Measurements from ENCODE around the gene HLA-DPB1. TPM values are rescaled to one million over a fixed set of nuclear protein-coding genes. Genes with fewer than 3 reads are reported as not detected.
"Not testable (repeated sequence)": the region's sequence is repeated elsewhere in the genome, so short reads cannot be mapped to it uniquely, and the experiment has no call there.

The HLA-DPB1 gene
- total RNA-seq, 1 donor from 2014 or later, result 11.8 TPM

GRCh38 chr6:33091957-33092356 is 16.2 kb downstream of the HLA-DPB1 start:
- H3K36me3 Mint-ChIP-seq (ENCODE audit: low read depth), result no peaks in the 10 kb centered on the region
- DNase-seq (ENCODE audit: low spot score), result peak; percentile 32
- peaks cover 17% of the 10 kb centered on the region for H3K27me3 Mint-ChIP-seq (ENCODE audit: low read depth)
- no peaks in the 10 kb centered on the region for H3K9me3 Mint-ChIP-seq
- no peaks in the 10 kb centered on the region for H3K4me1 Mint-ChIP-seq (ENCODE audit: low read depth)
- H3K4me3 Mint-ChIP-seq (ENCODE audit: low read depth), result no peak overlapping the region
- no peak overlapping the region for H3K27ac Mint-ChIP-seq
- intact Hi-C loops (cut with micrococcal nuclease), result no loop called here

GRCh38 chr6:33092385-33092784 is 16.6 kb downstream of the HLA-DPB1 start:
- no peak for DNase-seq (ENCODE audit: low spot score)
- Mint-ChIP-seq H3K4me3 (ENCODE audit: low read depth) (no peak overlapping the region), H3K27ac (no peak overlapping the region), H3K4me1 (ENCODE audit: low read depth) (no peaks in the 10 kb centered on the region), H3K9me3 (peaks cover 3% of the 10 kb centered on the region), H3K27me3 (ENCODE audit: low read depth) (peaks cover 18% of the 10 kb centered on the region), H3K36me3 (ENCODE audit: low read depth) (no peaks in the 10 kb centered on the region)
- intact Hi-C loops (cut with micrococcal nuclease), result no loop called here

GRCh38 chr6:33093855-33094254 is 18.1 kb downstream of the HLA-DPB1 start:
- no peaks in the 10 kb centered on the region for H3K36me3 Mint-ChIP-seq (ENCODE audit: low read depth)
- no peaks in the 10 kb centered on the region for H3K4me1 Mint-ChIP-seq (ENCODE audit: low read depth)
- H3K4me3 Mint-ChIP-seq (ENCODE audit: low read depth), result no peak overlapping the region
- peaks cover 9% of the 10 kb centered on the region for H3K9me3 Mint-ChIP-seq
- H3K27ac Mint-ChIP-seq, result no peak overlapping the region
- peaks cover 29% of the 10 kb centered on the region for H3K27me3 Mint-ChIP-seq (ENCODE audit: low read depth)
- intact Hi-C loops (cut with micrococcal nuclease), result no loop called here
- no peak for DNase-seq (ENCODE audit: low spot score)

- no peak overlapping the region for H3K4me3 Mint-ChIP-seq (ENCODE audit: low read depth)
- no peaks in the 10 kb centered on the region for H3K4me1 Mint-ChIP-seq (ENCODE audit: low read depth)
- no peak overlapping the region for H3K27ac Mint-ChIP-seq
- peaks cover 3% of the 10 kb centered on the region for H3K36me3 Mint-ChIP-seq (ENCODE audit: low read depth)
- H3K27me3 Mint-ChIP-seq (ENCODE audit: low read depth), result peaks cover 32% of the 10 kb centered on the region
- intact Hi-C loops (cut with micrococcal nuclease), result no loop called here
- H3K9me3 Mint-ChIP-seq, result peaks cover 25% of the 10 kb centered on the region
- DNase-seq (ENCODE audit: low spot score), result no peak
Observed at GRCh38 chr6:33095681-33096080, 19.9 kb downstream of the HLA-DPB1 start.

DNA sequence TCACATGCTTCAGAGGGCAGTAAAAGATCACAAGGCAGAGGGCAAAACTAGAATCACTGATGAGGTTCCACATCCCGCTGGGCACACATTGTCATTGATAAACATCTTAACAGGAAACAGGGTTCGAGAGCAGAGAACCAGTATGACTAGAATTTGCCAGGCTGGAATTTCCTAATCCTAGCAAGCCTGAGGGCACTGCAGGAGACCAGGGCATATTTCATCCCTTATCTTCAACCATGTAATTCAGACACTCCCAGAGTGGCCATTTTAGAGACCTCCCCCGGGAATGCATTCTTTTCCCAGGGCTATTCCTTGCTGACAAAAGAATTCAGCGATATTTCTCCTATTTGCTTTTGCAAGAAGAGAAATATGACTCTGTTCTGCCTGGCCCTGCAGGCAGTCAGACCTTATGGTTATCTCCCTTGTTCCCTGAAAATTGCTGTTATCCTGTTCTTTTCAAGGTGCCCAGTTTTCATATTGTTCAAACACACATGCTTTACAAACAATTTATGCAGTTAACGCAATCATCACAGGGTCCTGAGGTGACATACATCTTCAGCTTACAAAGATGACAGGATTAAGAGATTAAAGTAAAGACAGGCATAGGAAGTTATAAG is 25.4 kb downstream of the HLA-DPB1 start:
- H3K4me1 Mint-ChIP-seq (ENCODE audit: low read depth); H3K27ac Mint-ChIP-seq; H3K4me3 Mint-ChIP-seq (ENCODE audit: low read depth); intact Hi-C loops (cut with micrococcal nuclease); DNase-seq (ENCODE audit: low spot score); H3K36me3 Mint-ChIP-seq (ENCODE audit: low read depth): not testable (repeated sequence)
- peaks cover 49% of the 10 kb centered on the region for H3K9me3 Mint-ChIP-seq
- peaks cover 44% of the 10 kb centered on the region for H3K27me3 Mint-ChIP-seq (ENCODE audit: low read depth)

DNA sequence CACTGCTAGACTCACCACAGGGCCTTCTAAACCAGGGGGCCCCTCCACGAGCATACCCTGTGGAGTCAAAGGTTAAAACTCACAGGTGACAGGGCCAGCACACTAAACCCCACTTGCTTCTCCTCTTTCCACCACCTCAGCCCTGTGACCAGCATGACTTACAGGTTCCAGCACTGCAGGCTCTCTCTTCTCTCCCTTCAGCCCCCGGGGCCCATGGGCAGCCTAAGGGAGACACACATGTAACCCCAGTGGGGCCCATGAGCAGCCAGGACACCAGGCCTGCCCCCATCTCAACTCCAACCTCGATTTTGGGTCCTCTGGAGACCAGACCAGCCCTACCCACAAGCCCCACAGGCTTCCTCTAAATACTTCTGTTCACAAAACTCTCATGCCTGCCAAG is 28.0 kb downstream of the HLA-DPB1 start:
- intact Hi-C loops (cut with micrococcal nuclease), result no loop called here
- DNase-seq (ENCODE audit: low spot score), result no peak
- peaks cover 3% of the 10 kb centered on the region for H3K36me3 Mint-ChIP-seq (ENCODE audit: low read depth)
- H3K27ac Mint-ChIP-seq, result no peak overlapping the region
- peaks cover 40% of the 10 kb centered on the region for H3K9me3 Mint-ChIP-seq
- H3K27me3 Mint-ChIP-seq (ENCODE audit: low read depth), result peaks cover 54% of the 10 kb centered on the region
- no peak overlapping the region for H3K4me3 Mint-ChIP-seq (ENCODE audit: low read depth)
- no peaks in the 10 kb centered on the region for H3K4me1 Mint-ChIP-seq (ENCODE audit: low read depth)

DNA sequence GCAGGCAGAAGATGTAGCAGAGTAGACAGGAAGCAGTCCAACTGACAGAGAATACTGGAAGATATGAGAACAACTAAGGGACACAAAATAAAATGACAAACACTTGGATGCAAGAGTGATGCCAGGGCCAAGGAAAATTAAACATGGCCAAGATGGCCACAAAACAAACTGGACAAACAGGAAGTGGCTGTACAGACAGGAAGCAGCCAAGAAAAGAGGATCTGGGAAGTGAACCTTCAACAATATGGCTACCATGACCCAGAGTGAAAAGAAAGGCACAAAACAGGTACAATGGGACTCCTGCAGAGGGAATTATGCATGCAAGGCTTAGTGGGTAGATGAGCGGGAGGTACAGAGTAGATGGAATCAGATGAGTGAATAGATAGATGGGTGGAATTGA is 29.1 kb downstream of the HLA-DPB1 start:
- DNase-seq (ENCODE audit: low spot score), result no peak
- H3K36me3 Mint-ChIP-seq (ENCODE audit: low read depth), result no peaks in the 10 kb centered on the region
- H3K27ac Mint-ChIP-seq, result no peak overlapping the region
- H3K27me3 Mint-ChIP-seq (ENCODE audit: low read depth), result peaks cover 54% of the 10 kb centered on the region
- no peak overlapping the region for H3K4me3 Mint-ChIP-seq (ENCODE audit: low read depth)
- intact Hi-C loops (cut with micrococcal nuclease), result no loop called here
- peaks cover 32% of the 10 kb centered on the region for H3K9me3 Mint-ChIP-seq
- H3K4me1 Mint-ChIP-seq (ENCODE audit: low read depth), result no peaks in the 10 kb centered on the region

DNA sequence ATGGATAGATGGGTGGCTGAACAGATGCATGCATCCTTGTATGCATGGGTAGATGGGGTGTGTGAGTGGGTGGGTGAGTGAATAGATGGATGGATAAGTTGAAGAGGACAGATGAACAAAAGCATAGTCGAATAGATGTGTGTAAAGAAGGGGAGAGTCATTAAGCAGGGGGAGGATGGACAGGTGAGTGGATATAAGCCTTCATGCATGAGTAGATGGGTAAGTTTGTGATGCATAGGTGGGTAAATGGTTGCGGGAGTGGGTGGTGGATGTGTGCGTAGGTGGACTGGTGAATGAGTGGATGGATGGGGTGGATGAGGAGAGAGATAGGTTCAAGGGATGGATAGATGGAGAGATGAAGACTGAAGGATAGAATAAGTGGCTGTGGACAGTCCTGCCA is 29.6 kb downstream of the HLA-DPB1 start:
- H3K9me3 Mint-ChIP-seq, result peaks cover 27% of the 10 kb centered on the region
- H3K4me1 Mint-ChIP-seq (ENCODE audit: low read depth), result no peaks in the 10 kb centered on the region
- DNase-seq (ENCODE audit: low spot score), result no peak
- H3K27ac Mint-ChIP-seq, result no peak overlapping the region
- peaks cover 57% of the 10 kb centered on the region for H3K27me3 Mint-ChIP-seq (ENCODE audit: low read depth)
- no peaks in the 10 kb centered on the region for H3K36me3 Mint-ChIP-seq (ENCODE audit: low read depth)
- no peak overlapping the region for H3K4me3 Mint-ChIP-seq (ENCODE audit: low read depth)
- intact Hi-C loops (cut with micrococcal nuclease), result no loop called here

- Mint-ChIP-seq H3K9me3 (peaks cover 18% of the 10 kb centered on the region), H3K27me3 (ENCODE audit: low read depth) (peaks cover 63% of the 10 kb centered on the region), H3K4me1 (ENCODE audit: low read depth) (no peaks in the 10 kb centered on the region), H3K4me3 (ENCODE audit: low read depth) (no peak overlapping the region), H3K27ac (no peak overlapping the region), H3K36me3 (ENCODE audit: low read depth) (no peaks in the 10 kb centered on the region)
- intact Hi-C loops (cut with micrococcal nuclease), result no loop called here
- DNase-seq (ENCODE audit: low spot score), result no peak
Observed at GRCh38 chr6:33105916-33106871, 30.4 kb downstream of the HLA-DPB1 start.

DNA sequence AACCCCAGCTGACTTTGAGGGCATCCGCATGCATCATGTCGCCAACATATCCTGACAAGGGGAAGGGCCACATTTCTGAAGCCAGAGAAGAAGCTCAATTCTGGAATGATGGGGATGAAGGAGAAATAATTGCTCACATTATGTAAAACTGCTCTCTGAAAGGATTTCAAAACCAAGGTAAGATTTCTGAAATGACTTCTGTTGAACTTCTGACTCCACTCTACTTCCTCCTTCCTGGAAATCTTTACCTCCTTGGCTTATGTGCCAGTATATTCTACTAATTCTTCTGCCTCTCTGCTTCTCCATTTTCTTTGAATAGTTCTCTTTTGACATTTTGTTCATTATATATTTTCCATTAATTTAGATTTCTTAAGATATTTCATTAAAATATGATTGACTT is 31.9 kb downstream of the HLA-DPB1 start:
- H3K4me3 Mint-ChIP-seq (ENCODE audit: low read depth), result no peak overlapping the region
- intact Hi-C loops (cut with micrococcal nuclease), result no loop called here
- no peak overlapping the region for H3K27ac Mint-ChIP-seq
- no peak for DNase-seq (ENCODE audit: low spot score)
- H3K27me3 Mint-ChIP-seq (ENCODE audit: low read depth), result peaks cover 56% of the 10 kb centered on the region
- H3K4me1 Mint-ChIP-seq (ENCODE audit: low read depth), result peaks cover 3% of the 10 kb centered on the region
- no peaks in the 10 kb centered on the region for H3K36me3 Mint-ChIP-seq (ENCODE audit: low read depth)
- H3K9me3 Mint-ChIP-seq, result peaks cover 6% of the 10 kb centered on the region

DNA sequence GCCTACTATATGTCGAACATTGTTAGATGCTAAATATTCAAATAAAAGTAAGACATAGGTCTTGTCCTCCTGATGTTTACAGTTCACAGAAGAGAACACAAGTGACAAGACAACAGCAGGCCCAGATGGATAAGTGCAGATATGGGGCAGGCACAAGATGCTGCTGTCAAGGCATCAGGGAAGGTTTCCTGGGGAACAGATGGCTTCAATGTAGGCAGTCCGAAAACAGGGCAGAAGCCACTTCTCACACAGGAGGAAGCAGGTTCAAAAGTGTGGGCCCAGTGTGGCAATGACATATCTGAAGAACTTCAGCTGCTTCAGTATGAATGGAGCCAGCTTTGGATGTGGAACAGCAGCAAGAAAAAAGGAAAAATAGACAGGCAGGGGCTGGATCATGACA is 32.5 kb downstream of the HLA-DPB1 start:
- Mint-ChIP-seq H3K4me3 (ENCODE audit: low read depth) (no peak overlapping the region), H3K27me3 (ENCODE audit: low read depth) (peaks cover 61% of the 10 kb centered on the region), H3K4me1 (ENCODE audit: low read depth) (peaks cover 3% of the 10 kb centered on the region), H3K36me3 (ENCODE audit: low read depth) (no peaks in the 10 kb centered on the region), H3K27ac (no peak overlapping the region), H3K9me3 (peaks cover 6% of the 10 kb centered on the region)
- no peak for DNase-seq (ENCODE audit: low spot score)
- intact Hi-C loops (cut with micrococcal nuclease), result no loop called here

- Mint-ChIP-seq H3K36me3 (ENCODE audit: low read depth) (no peaks in the 10 kb centered on the region), H3K27me3 (ENCODE audit: low read depth) (peaks cover 74% of the 10 kb centered on the region), H3K4me1 (ENCODE audit: low read depth) (peaks cover 3% of the 10 kb centered on the region), H3K9me3 (no peaks in the 10 kb centered on the region), H3K27ac (no peak overlapping the region), H3K4me3 (ENCODE audit: low read depth) (no peak overlapping the region)
- intact Hi-C loops (cut with micrococcal nuclease), result no loop called here
- no peak for DNase-seq (ENCODE audit: low spot score)
Observed at GRCh38 chr6:33112148-33112547, 36.4 kb downstream of the HLA-DPB1 start.

GRCh38 chr6:33113755-33114154 is 38.0 kb downstream of the HLA-DPB1 start:
- Mint-ChIP-seq H3K27me3 (ENCODE audit: low read depth) (peaks cover 70% of the 10 kb centered on the region), H3K4me3 (ENCODE audit: low read depth) (no peak overlapping the region), H3K4me1 (ENCODE audit: low read depth) (peaks cover 9% of the 10 kb centered on the region), H3K27ac (no peak overlapping the region), H3K9me3 (no peaks in the 10 kb centered on the region), H3K36me3 (ENCODE audit: low read depth) (no peaks in the 10 kb centered on the region)
- no peak for DNase-seq (ENCODE audit: low spot score)
- intact Hi-C loops (cut with micrococcal nuclease), result no loop called here
